ENCODE data around the gene KRT86. TPM values are rescaled to one million over a fixed set of nuclear protein-coding genes. Genes with fewer than 3 reads are reported as not detected.

KRT86 gene
- total RNA-seq, 4 donors from 2014 or later = 1.7 TPM; not detected in 3

- no peaks in the 10 kb centered on the region for H3K4me1 ChIP-seq
- TF ChIP-seq EP300 (IDR thresholded peaks at IDR 0.05) (no peak), POLR2A (IDR thresholded peaks at IDR 0.05) (no peak), POLR2AphosphoS5 (IDR thresholded peaks at IDR 0.05) (no peak), CTCF (IDR thresholded peaks at IDR 0.05) (no peak)
- WGBS, 2 donors (ENCODE audit: low coverage in 1 of 2) = 40 to 89% methylated on average over 2 to 3 of the region's 32 CpGs
- no peaks in the 10 kb centered on the region for H3K36me3 ChIP-seq
- no peak within 1 kb of the TSS for H3K27ac ChIP-seq
- H3K9me3 ChIP-seq = no peaks in the 10 kb centered on the region
- ATAC-seq = no peak
- no peak within 1 kb of the TSS for H3K4me3 ChIP-seq
- H3K27me3 ChIP-seq = peaks cover 11% of the 10 kb centered on the region
Measured at GRCh38 chr12:52291267-52291935, 17.0 kb downstream of the KRT86 start, which contains the start of gene KRT81. Gene KRT81 (minus strand): TSS chr12:52291534. CDS start chr12:52291465, 69 bp downstream.

GRCh38 chr12:52293926-52294325 lies 19.5 kb downstream of the KRT86 start:
- no peak overlapping the region for H3K27ac ChIP-seq
- H3K27me3 ChIP-seq = peaks cover 18% of the 10 kb centered on the region
- no peaks in the 10 kb centered on the region for H3K36me3 ChIP-seq
- no peak for ATAC-seq
- TF ChIP-seq EP300 (IDR thresholded peaks at IDR 0.05) (no peak), CTCF (IDR thresholded peaks at IDR 0.05) (no peak), POLR2AphosphoS5 (IDR thresholded peaks at IDR 0.05) (no peak), POLR2A (IDR thresholded peaks at IDR 0.05) (no peak)
- H3K4me3 ChIP-seq = no peak overlapping the region
- H3K9me3 ChIP-seq = no peaks in the 10 kb centered on the region
- H3K4me1 ChIP-seq = no peaks in the 10 kb centered on the region
- 63 to 100% methylated on average over 1 of the region's 1 CpG for WGBS, 2 donors (ENCODE audit: low coverage in 1 of 2)

GRCh38 chr12:52294803-52295202 lies 20.4 kb downstream of the KRT86 start:
- H3K36me3 ChIP-seq = no peaks in the 10 kb centered on the region
- H3K4me3 ChIP-seq = no peak overlapping the region
- no peaks in the 10 kb centered on the region for H3K9me3 ChIP-seq
- ATAC-seq = no peak
- 14 to 15% methylated on average over 1 of the region's 1 CpG for WGBS, 2 donors (ENCODE audit: low coverage in 1 of 2)
- H3K27ac ChIP-seq = no peak overlapping the region
- peaks cover 18% of the 10 kb centered on the region for H3K27me3 ChIP-seq
- TF ChIP-seq POLR2AphosphoS5 (IDR thresholded peaks at IDR 0.05) (no peak), EP300 (IDR thresholded peaks at IDR 0.05) (no peak), CTCF (IDR thresholded peaks at IDR 0.05) (no peak), POLR2A (IDR thresholded peaks at IDR 0.05) (no peak)
- no peaks in the 10 kb centered on the region for H3K4me1 ChIP-seq

GRCh38 chr12:52295663-52296062 lies 21.2 kb downstream of the KRT86 start:
- Histone ChIP-seq H3K4me3 (no peak overlapping the region), H3K9me3 (no peaks in the 10 kb centered on the region), H3K27ac (no peak overlapping the region), H3K27me3 (peaks cover 18% of the 10 kb centered on the region), H3K4me1 (no peaks in the 10 kb centered on the region), H3K36me3 (no peaks in the 10 kb centered on the region)
- TF ChIP-seq CTCF (IDR thresholded peaks at IDR 0.05) (no peak), EP300 (IDR thresholded peaks at IDR 0.05) (no peak)
- WGBS, 2 donors (ENCODE audit: low coverage in 1 of 2) = 70 to 75% methylated on average over 1 of the region's 1 CpG
- ATAC-seq = no peak

GRCh38 chr12:52296572-52297215 lies 22.2 kb downstream of the KRT86 start:
- Histone ChIP-seq H3K9me3 (no peaks in the 10 kb centered on the region), H3K27ac (no peak overlapping the region), H3K4me3 (no peak overlapping the region), H3K4me1 (no peaks in the 10 kb centered on the region), H3K27me3 (peaks cover 13% of the 10 kb centered on the region), H3K36me3 (no peaks in the 10 kb centered on the region)
- TF ChIP-seq CTCF (IDR thresholded peaks at IDR 0.05) = no peak
- TF ChIP-seq POLR2A (IDR thresholded peaks at IDR 0.05) = no peak
- TF ChIP-seq POLR2AphosphoS5 (IDR thresholded peaks at IDR 0.05) = no peak
- TF ChIP-seq EP300 (IDR thresholded peaks at IDR 0.05) = no peak
- 80% methylated on average over 5 of the region's 5 CpGs; no CpG with 5 or more reads in 1 of the 2 donors for WGBS, 2 donors (ENCODE audit: low coverage in 1 of 2)
- no peak for ATAC-seq

Data from gastroesophageal sphincter (tissue), 4 donors.